NCI-H526 treated with DMSO at 0.1 percent for 48 hours (cell line): ENCODE measurements around the gene MLLT3.
"Not testable (repeated sequence)": the region's sequence is repeated elsewhere in the genome, so short reads cannot be mapped to it uniquely, and the experiment has no call there.

ENCODE experiments used
- DNase-seq: peaks from one replicate; lab custom pipeline; 2025; lab: John Stamatoyannopoulos, UW

The MLLT3 gene

DNA sequence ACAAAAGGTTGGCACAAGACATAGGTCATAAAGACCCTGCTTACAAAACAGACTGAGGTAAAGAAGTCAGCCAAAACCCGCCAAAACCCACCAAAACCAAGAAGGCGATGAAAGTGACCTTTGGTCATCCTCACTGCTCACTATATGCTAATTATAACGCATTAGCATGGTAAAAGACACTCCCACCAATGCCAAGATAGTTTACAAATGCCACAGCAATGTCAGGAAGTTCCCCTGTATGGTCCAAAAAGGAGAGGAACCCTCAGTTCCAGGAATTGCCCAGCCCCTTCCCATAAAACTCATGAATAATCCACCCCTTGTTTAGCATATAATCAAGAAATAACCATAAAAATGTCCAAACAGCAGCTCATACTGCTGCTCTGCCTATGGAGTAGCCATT, 27.7 kb downstream of the MLLT3 start:
- DNase-seq: no peak

DNA sequence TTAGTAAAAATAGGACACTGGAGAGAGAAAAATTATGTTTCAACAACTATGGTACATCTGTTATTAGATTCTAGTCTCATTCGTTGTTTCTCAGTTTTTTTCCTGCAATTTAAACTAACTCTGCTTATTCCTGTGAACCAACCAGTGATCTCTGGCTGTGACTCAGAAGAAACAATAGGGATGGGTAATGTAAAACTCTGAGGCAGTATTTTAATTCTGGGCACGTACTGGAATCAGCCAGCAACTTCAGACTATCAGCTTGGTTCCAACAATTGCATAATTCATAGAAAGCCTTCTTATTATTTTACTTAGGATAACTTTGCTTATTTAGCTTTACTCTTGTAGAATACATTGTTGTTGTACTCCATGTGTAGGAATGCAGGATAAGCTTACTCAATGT, 28.8 kb downstream of the MLLT3 start:
- DNase-seq: no peak

DNA sequence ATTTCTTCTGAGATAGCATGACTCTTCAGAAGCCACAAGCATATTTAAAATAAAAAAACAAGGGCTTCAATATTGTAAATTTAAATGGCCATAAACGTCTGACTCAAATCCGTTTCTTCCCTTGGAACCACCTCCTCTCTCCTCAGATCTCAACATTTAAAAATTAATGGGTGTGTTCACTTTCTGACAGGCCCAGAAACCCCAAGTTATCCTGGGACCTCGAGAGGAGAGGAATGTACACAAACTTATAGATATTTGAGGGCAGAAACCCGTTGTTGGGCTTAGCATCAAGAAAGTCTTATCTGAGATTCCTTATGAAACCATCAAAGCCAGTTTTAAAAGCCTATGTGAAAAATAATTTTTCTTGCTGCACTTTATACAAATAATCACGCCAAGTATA, 29.2 kb downstream of the MLLT3 start:
- no peak for DNase-seq

DNA sequence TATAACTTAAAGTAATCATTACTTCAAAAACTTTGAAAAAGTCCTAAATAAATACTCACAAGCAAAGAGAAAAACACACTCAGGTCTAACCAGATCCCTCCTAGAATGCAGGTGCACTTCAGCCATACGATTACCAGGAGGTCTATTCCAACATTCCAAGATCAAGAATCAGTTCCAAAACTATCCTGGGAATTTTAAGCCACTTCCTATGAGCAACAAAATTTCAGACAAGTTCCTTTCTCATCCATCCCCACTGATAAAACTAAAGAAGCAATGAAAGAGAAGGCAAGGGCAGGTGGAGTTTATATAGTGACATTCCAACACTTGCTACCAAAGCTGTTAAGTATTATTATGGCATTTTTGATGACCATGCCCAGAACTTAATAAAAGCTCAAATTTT, 29.6 kb downstream of the MLLT3 start:
- DNase-seq: no peak

DNA sequence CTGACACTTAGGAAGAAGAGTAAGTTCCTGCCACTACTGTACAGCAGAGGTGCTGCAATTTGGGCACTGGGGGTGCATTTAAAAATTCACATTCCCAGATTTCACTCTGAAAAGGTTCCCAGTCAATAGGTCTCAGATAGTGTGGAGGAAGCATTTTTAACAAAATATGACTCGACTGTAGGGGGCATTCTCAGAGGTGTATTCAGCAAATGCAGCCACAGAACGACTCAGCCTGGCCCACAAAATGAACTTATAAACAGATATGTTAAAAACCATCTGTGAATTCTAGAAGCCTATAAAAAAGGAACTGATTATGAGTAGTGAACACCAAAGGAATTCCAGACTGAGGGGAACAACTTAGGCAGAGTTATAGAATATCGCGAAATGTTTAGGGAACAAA, 31.1 kb downstream of the MLLT3 start:
- no peak for DNase-seq

DNA sequence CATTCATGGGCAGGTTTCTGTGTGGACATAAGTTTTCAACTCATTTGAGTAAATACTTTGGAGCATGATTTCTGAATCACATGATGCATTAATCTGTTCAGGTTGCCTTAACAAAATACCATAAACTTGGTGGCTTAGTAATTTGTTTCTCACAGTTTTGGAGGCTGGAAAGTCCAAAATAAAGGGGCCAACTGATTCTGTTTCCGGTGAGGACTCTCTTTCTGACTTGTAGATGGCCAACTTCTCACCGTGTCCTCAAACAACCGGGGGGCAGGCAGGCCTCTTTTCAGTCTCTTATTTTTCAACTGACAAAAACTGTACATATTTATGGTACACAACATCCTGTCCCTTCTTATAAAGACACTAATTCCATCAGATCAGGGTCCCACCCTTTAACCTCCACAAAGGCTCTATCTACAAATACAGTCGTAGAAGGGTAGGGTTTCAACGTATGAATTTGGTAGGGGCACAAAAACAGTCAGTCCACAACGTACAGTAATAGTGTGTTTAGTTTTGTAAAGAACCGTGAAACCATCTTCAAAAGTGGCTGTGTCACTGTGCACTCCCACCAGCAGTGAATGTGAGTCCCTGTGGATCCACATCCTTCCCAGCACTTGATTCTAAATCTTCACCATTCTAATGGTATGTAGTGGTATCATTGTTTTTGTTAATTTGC, 37.2 kb downstream of the MLLT3 start:
- no peak for DNase-seq

DNA sequence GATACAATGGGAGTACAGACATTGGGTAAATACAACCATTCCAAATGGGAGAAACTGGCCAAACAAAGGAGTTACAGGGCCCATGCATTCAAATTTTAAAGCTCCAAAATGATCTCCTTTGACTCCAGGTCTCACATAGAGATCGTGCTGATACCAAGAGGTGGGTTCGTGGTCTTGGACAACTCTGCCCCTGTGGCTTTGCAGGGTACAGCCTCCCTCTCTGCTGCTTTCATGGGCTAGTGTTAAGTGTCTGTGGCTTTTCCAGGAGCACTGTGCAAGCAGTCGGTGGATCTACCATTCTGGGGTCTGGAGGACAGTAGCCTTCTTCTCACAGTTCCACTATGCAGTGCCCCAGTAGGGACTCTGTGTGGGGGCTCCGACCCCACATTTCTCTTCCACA, 39.2 kb downstream of the MLLT3 start:
- DNase-seq: not testable (repeated sequence)

DNA sequence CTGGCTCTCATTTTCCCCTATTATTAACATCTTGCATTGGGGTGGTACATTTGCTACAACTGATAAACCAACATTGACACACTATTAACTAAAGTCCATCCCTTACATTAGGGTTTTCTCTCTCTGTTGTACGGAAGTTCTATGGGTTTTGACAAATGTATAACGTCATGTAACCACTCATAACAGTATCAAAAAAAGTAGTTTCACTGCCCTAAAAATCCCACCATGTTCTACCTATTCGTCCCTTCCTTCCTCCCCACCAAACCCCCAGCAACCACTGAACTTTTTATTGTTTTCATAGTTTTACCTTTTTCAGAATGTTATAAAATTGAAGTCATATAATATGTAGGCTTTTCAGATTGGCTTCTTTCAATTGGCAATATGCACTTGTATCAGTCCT, 40.1 kb downstream of the MLLT3 start:
- no peak for DNase-seq

DNA sequence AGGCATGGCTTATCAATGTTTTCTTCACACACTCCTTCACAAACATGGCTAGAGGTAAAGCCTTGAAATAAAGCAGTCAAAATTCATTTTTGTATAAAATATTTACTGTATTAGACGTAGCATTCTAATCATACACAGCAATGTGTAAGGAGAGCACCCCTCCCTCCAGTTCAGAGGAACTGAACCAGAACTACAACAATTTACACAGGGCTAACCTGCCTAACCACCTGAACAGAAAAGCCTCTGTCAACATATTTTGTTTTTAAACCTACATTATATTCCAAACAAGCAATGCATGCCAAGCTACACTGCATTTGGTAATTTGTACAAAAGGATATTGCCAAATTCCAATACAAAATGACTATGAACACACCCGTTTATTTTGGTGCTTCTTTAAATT, 41.6 kb downstream of the MLLT3 start:
- peak; percentile 81 for DNase-seq

DNA sequence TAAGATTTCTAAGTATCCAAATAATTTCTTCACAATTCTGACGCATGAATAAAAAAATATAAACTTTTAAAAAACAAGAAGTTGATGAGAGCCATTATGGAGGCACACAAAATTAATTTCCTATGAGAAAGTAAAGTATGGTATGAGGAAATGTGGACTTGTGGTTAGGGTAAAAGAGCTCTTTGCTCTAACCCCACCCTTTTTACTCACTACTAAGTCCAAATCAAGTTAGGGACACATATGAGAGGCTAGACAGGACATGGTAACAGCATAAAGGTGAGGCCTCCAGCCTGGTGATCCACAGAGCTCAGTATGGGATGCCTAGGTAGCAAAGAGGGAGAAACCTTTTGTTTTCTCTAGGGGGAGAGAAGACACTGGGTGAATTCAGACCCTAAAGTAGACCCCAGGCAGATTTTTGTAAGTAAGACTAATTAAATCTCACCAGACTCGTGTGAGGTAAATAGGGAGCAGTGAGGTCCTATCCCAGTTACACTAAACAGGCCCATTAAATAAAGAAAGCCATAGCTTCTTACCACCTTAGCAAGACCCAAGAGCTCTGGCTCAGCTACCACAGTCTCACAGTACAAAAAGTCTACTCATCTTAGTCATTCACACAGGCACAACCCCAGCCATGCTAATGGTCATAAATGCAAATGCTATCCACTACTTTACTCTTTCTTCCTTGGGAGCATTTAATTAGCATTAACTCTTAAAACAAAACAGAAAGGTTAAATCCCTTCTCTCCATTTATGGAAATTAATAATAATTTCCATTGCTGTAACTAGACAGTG, 42.6 kb downstream of the MLLT3 start:
- peak; percentile 71 for DNase-seq

DNA sequence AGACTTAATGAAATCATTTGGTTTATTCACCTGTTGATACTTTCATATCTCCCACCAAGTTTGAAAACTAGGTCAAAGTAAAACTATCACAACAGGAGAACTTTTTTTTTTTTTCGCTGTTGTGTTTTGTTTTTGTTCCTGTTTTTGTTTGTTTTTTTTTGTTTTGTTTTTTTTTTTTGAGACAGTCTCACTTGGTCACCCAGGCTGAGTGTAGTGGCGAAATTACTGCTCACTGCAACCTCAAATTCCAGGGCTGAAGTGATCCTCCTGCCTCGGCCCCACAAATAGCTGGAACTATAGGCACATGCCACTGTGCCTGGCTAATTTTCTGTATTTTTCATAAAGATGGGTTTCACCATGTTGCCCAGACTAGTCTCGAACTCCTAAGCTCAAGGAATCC, 49.3 kb downstream of the MLLT3 start:
- DNase-seq: no peak

DNA sequence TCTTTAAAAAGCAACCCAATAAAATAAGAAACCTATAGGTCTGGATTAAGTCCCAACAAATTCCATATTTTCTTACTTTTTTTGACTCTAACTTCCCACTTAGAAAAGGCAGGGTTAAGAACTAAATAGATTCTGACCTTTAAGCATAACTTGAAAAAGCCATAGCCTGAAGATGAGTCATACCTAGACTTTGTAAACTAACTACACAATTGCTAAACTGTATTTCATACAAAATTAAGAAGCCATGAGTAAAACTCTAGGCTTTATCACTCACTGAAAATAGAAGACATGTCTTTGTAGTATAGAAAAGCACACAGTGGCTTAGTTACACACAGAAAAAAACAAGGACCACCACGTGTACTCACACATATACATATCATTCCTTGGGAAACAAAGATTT, 51.5 kb downstream of the MLLT3 start:
- DNase-seq: no peak

DNA sequence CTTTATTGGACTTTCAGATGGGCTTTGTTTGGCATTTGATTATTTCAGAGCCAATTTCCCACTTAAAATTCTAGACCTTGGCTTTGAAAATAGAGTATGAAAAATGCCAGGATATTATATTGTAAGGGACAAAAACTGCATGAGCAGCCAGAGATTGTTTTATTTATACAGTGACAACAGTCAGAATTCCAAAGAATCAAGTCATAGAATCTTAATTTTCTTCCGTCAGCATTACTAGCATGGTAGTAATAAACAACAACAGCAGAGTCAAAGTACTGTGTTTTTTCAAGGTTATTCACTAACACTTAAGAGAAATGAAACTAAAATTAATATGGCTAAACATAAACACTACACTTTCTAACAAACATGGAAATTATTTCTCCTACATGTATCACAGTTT, 52.2 kb downstream of the MLLT3 start:
- DNase-seq: no peak

DNA sequence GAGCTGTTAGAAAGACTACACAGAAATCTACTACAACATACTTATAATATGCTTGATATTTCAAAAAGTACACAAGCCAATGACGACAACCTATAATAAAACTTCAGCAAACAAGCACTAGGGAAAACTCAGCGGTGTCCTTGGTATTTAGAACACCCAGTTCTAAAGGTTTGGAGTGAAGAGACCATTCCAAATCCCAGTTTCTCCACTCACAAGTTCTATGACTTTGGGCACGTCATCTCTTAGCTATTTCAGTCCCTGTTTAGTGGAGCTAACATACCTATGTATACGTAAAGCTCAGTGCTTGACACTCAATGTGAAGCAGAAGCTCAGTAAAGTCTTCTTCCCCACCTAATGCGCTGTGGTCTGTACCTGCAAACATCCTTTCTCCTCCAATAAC, 52.8 kb downstream of the MLLT3 start:
- no peak for DNase-seq

DNA sequence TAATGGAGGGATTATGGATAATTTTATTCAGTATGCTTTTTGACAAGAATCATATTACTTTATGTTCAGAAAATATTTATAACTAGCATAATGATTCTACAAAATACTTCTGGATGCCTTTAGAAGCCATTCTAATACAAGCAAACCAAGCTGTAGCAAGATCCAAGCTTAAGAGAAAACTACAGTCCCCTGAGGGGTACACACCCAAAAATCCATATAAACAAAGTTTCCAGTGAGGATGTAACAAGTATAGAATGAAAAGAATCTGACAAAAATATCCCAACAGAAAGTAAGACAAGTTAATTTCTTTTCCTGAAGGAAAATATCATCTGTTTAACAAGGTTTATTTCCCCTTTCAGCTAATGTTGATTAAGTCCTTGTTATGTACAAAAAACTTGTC, 53.9 kb downstream of the MLLT3 start:
- DNase-seq: no peak

DNA sequence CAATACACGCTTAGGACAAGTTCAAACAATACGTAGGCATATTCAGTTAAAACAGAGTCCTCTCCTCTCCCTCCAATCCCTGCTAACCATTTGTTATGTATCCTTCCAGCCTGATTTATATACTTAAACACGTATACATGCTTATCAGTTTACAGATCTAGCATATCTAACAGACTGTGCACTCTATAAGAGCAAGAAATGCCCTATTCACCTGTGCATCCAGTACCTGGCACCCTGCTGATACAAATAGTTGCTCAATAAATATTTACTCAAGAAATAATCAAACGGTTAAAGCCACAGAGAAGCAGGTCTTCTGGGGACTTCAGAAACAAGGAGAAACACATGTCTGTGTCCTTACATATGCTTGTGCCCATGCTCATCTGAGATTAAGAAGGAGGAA, 55.9 kb downstream of the MLLT3 start:
- DNase-seq: no peak

DNA sequence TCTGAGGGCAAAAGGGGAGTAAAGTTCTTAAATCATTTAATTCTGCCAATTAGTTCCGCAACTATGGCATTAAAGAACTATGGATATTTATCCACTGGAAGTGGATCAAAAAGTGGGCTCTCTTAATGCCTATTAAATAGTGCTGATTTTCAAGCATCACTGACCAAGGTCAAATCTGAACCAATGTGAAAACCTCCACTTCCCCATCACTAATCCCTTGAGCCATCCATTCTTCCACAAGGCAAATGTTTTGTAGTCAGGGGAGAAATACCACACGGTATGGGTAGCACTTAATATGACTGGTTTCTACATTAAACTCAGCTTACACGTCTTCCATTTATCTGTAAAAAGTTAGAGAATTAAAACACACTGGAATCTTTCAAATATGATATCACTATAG, 57.6 kb downstream of the MLLT3 start:
- no peak for DNase-seq

DNA sequence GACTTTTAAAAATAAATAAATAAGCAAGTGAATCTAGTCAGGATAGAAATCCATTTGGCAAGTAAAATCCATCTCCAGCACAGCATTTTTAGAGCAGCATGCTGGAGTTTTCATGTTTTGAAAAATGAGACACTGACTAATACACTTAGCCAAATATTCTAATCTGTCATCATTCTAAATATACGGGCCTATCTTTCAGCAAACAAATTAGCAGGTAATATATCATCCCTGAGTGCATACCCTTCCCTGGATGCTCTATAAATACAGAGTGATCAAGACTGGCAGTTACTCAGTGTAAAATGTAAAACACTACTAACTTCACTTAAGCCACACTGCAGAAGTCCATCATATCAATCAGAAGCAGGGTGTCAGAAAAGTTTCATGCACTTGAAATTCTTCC, 58.4 kb downstream of the MLLT3 start:
- peak; percentile 76 for DNase-seq

DNA sequence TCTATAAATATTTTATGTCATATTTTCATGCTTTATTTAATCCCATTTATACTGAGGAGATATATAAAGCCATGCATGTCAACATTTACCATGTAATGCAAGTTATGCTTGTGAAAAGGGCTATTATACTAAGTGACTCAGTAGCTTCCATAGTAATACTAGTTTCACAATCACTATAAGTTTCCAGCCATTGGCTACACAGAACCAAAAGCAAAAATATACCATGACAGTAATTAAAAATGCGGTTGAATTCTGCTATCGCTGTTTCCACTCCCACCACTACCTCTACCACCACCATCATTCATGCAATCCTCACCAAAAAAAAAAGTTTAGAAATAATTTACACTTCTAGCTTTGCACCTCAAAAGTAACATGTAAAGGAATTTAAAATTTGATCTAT, 60.2 kb downstream of the MLLT3 start:
- DNase-seq: no peak

DNA sequence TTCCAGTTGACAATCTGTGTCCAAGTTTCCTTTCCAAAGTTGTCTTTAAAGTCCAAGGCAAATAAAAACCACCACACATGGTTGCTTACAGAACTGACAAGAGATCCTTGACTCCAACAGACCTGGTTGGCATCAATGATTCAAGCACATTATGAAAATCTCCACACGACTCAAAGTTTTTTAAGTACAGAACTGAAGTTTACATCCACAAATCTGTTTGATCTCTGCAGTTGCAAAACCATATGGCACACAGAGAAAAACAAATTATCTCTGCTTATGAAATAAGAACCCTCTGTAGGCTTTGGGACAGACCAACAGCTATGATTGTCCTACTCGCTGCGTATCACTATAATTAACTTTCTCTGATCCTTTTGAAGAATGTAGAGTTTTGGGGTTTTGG, 60.8 kb downstream of the MLLT3 start:
- no peak for DNase-seq

DNA sequence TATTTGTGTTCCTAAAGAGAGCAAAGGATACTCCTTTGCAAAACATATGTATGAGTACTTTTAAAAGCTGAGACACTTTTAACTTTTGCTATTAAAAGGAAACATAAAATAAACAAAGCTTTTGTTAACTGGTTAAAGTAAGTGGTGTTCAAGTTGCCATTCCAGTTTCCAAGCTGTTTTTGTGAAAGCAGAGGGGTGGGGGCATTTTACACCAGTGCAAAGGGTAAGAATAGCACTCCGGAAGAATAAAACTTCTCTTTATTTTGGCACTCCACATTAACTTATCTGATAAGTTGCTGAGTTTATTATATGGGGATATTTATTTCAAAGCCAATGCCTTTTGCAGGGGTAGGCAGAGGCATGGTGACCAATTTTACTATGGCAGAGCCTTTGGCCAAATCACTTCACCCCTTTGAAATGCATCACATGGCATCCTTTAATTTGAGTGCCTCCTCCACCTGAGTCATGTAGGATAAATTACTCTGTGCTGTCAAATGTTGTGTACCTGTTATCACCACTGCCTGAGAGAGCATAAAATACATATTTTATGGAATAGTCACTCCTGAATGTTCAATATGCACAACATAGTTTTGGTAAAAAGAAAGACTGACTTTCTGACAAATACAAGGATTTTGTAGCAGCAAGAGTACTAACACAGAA, 62.9 kb downstream of the MLLT3 start:
- no peak for DNase-seq

DNA sequence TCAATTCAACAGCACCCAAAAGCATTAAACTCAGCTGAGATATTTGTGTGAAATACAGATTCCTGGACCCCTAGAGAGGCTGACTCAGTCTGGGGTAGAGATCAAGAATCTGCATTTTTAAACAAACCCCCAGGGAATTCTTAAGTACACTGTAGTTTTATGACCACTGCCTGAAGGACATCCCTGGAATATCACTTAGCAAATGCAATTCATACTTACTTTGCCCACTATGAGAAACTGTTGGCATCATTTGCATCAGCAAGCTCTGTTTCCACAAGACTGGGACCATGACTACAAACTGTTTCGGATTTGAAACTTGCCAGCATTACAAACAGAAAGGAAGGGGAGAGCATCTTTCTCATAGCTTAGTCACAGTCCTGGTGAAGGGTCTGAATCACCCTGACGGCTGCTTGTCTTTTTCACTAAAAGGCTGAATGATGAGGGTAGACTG, 63.7 kb downstream of the MLLT3 start:
- DNase-seq: peak; percentile 91

DNA sequence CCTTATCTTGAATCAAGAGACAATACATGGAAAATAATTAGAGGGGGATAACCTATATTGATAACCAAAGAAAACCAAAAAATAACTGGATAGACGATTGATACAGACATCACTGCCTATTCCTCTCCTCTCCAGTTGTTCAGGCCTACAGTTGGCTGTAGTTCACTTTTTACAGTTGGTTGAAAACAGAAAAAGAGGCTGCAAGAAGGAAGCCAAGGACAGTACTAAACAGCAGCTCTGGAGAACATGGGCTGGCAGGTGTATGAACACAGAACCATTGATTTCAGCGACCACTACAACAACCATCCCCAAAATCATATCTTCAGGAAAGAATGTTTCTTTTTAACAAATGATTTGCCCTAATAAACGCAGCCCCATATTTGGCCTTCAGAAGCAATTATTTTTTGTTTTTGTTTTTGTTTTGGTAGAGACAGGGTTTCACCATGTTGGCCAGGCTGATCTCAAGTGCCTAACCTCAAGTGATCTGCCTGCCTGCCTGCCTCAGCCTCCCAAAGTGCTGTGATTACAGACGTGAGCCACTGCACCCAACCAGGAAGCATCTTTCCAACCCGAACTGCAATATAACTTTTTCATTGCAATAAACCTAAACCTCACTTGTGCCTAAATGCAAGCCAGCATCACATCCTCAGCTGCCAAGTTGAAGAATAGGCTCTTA, 64.3 kb downstream of the MLLT3 start:
- no peak for DNase-seq
